Middle frontal gyrus (tissue), 1 donor: Measurements from ENCODE around the gene AMN.
"Not testable (repeated sequence)": the region's sequence is repeated elsewhere in the genome, so short reads cannot be mapped to it uniquely, and the experiment has no call there.

ENCODE experiments used
- DNase-seq: peaks from one replicate; pipeline ENCODE4 v3.0.0-alpha.2; 2015; ENCODE audit warnings: low spot score; ENCODE audit errors: extremely low spot score

AMN gene

DNA sequence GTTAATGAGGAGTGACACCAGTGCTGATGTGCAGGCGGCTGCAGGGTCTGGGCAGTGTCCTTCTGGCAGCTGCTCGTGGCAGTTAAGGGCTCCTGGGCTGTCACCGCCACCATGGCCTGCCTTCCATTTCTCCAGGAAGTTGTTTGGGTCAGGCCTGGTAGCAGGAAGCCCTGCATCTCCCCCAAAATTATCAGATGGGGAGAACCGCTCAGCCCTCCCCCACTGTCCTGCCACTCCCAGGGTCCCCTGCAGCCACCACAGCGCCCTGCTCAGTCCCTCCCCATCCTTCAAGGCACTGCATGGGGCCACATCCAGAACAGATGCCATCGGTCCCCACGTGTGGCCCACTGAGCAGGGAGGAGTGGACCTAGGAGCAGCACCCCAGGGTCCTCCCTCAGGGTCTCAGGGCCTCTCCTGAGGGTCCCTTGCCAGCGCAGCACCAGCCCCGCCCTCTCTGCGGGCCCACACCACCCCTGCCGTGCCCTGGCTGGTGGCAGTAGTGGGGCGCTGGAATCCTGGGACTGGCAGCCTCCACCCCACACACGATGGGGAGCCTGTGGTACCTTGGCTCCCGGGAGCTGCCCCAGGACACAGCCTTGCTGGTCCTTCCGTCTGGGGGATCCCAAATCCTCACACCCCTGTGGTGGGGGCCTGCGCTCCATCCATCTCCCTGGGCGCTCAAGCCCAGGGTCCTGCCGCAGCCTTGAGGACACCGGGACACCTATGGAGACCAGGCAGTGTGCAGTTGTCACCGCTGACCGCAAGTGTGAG is 10.3 kb upstream of the AMN start:
- DNase-seq: no peak

GRCh38 chr14:102913341-102914211 is 8.9 kb upstream of the AMN start:
- DNase-seq: no peak

DNA sequence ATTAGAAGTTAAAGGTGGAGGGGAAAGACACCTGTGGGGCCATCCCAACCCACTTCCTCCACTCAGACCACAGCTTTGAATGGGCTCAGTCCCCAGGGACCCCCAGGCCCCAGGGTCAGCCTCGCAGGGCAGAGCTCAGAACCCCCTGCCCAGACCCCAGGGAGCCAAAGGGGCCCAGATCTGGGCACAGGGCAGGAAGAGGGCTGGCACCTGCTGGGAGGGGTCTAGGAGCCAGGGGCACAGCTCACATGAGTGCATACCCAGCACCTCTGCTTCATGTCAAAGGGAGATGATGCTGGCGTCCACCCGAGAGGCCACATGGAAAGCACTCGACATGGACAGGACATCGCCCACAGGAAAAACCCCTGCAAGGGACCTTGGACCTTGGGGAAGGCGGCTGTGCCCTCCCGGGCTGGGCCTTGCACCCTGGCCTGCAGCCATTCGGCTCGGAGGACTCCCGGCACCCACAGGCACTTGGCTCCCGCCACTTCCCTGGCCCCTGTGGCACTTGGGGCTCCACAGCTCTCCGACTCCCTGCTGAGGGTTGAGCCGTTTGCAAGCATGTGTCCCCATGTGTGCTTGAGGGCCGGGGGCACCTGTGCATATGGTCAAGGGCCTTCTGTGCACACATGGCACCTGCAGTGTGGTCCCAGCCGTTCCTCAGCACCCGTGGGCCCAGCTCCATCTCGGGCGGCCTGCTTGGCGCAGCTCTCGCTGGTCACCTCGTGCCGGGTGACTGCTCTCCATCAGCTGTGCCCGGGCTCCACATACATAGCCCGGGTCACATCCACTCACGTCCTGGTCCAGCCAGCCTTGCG is 7.8 kb upstream of the AMN start:
- DNase-seq: no peak

GRCh38 chr14:102915292-102916110 is 7.0 kb upstream of the AMN start:
- no peak for DNase-seq

- DNase-seq: no peak
Observed at GRCh38 chr14:102916347-102917055, 6.0 kb upstream of the AMN start.

DNA sequence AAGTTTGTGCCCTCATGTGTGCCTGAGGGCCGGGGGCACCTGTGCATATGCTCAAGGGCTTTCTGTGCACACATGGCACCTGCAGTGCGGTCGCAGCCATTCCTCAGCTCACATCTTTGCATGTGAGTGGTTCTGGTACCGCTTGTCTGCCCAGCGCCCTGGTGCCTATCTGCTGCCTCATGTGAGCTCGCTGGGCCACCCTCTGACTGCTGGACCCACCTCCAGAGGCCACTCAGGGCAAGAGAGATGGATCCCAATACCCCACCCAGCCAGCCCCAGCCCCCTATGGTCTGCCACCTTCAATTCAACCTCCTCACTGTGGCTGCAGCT is 5.4 kb upstream of the AMN start:
- DNase-seq: no peak

DNA sequence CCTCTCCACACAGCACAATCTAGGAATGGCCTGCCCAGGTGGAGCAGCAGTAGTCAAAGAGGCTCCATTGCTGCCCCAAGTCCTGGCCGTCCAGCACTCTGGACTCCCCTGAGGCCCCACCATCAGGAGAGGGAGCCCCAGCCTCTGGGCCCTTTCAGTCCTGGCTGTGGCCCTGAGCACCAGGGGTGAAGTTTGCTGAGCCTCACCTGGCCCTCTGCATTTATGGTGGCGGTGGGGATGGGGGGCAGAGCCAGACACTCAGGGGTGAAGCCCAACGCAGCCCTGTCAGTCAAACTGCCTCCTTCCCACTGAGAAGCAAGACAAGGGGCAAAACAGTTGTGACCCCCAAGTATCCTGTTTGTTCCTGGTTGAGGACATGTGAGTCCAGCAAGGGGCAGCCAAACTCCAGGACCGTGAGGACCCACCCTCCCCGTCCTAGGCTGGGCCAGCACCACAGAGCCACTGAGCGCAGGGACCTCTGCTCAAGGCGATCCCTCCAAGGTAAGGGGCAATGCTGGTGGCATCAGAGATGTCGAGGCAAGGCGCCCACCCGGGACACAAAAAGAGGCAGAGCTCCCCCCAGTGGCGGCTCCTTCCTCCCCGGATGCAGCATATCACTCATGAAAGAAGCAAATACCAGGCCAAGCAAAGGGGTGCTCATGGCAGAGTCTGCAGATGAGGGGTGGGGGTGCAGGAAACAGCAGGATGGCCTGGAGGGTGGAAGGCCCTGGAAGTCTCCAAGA is 4.8 kb upstream of the AMN start:
- no peak for DNase-seq

DNA sequence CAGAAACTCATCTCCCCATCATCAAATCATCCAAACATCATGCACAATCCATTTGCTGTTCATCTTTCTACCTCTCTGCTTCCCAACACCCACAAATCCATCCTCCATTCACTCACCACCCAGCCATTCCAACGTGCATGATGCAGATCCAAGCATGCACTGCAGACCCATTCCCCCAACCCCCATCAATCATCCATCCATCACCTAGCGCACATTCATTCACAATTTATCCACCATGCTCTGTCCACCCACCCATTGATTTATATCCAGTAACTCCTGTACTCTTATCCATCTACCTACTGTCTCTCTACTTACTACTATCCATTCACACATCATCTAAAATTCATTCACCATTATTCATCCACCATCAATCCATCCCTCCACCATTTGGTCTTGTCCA is 4.0 kb upstream of the AMN start:
- DNase-seq: no peak

GRCh38 chr14:102920273-102920997 is 2.0 kb upstream of the AMN start:
- DNase-seq: no peak

- no peak for DNase-seq
Observed at GRCh38 chr14:102920998-102921304, 1.5 kb upstream of the AMN start.

DNA sequence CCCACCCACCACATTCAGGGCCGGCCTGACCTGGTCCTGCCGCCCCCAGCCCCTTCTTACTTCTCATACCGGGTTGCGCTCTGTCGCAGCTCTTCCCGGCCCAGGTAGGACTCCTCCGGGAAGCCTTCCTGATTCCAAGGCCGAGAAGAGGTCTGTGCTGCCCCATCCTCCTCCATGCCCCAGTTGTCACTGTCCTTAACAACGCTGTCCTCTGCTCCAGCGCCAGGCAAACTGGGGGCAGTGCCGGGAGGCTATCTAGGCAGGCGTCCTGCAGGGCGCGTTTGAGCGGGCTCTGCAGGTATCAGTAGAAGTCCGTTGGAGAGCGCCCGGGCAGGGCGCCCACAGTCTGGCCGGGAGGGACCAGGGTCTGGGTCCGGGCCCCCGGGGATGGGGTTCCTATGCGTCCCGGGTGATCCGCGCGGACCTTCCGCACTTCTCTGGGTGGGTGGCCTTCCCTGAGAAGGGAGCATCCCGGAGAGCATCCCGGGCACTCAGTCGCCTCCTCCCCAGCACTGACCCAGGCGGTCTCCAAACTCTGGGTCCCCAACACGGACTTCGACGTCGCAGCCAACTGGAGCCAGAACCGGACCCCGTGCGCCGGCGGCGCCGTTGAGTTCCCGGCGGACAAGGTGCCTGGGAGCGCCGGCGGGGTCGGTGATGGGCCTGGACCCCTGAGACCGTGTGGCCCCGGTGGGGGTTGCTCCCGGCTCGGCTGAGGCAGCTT is 900 bp downstream of the AMN start:
- DNase-seq: no peak

DNA sequence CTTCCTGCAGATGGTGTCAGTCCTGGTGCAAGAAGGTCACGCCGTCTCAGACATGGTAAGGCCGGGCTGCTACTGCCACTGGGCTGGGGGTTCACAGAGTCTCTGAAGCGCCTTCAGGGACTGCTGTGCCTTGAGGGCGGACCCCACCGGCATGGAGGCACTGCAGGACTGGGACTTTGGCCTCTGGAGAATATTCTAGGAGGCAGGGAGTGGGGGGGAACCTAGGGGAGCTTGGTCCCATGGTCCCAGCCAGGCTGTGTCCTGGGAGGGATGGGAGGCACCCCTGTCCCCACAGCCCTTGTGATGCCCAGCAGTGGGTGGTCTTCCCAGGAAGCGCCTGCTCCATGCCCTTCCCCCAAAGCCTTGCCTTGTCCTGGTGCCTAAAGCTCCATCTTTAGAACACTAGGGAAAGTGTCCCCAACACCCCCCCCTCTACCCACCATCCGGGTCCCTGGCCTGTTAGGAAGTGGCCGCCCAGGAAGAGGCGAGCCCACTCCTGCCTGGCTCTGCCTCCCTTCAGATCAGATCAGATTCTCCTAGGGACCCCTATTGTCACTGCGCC is 1.5 kb downstream of the AMN start:
- no peak for DNase-seq

- no peak for DNase-seq
Observed at GRCh38 chr14:102924632-102925588, 2.4 kb downstream of the AMN start.

- no peak for DNase-seq
Observed at GRCh38 chr14:102925646-102926045, 3.2 kb downstream of the AMN start.

DNA sequence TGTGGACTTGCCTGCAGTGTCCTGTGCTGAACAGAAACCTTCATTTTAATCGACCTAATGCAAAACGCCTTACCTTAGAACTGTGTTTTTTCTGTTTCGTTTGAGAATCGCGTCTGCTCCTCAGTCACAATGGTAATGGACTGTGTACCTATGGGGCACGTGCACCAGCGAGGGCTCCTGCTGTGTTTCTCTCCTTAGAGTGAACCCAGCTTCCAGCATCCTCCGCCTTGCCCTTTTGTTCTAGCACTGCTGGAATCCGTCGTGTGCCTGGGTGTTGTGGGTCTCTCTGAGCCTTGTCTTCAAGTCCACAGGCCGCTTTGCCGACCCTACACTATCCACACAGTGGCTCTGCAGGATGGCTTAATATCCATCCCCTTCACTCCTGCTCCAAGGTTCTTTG is 3.6 kb downstream of the AMN start:
- no peak for DNase-seq

GRCh38 chr14:102926840-102927239 is 4.4 kb downstream of the AMN start:
- DNase-seq: not testable (repeated sequence)

DNA sequence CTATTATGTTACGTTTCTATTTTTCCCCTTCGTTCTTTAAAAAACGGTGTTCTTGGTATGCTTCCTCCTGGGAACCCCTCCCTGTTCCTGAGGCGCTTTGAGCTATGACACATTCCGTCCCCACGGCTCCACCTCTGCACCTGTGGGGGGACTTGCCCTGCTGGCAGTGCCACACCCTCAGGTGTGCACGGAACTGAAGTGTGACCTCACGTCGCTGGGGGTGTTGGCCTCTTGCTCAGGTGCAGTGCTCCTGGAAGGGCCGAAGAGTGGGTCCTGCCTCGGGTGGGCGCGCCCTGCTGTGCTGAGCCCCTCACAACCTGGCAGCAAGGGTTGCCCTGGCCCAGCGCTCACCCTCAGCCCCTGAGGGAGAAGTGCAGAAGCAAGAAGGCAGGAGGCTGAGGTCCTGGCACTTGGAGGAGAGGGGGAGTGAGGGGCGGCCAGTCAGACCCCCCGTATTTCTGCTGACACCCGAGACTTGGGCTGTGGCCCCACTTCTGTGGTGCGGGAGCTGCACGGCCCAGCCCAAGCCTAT is 4.9 kb downstream of the AMN start:
- DNase-seq: no peak
